Parathyroid adenoma (tissue), 2 donors: ENCODE results near the gene FMNL2.

Experiments
- H2AFZ ChIP-seq: fragments of 300-600 bp; sonication (generic); one replicate; pipeline ENCODE4 v1.7.0; 2017; ENCODE audit warnings: antibody characterized with exemption, mild to moderate bottlenecking
- H3K27ac ChIP-seq: fragments of 300-600 bp; sonication (generic); one replicate; pipeline ENCODE4 v1.7.0; 2017
- H3K27me3 ChIP-seq: fragments of 300-600 bp; sonication (generic); one replicate; pipeline ENCODE4 v1.7.0; 2017; ENCODE audit warnings: low read length; ENCODE audit not compliant: control insufficient read depth, insufficient read depth
- H3K36me3 ChIP-seq: fragments of 300-600 bp; sonication (generic); one replicate; pipeline ENCODE4 v1.7.0; 2017; ENCODE audit warnings: low read length; ENCODE audit not compliant: control insufficient read depth, insufficient read depth
- H3K4me1 ChIP-seq: fragments of 300-600 bp; sonication (generic); one replicate; pipeline ENCODE4 v1.7.0; 2017; ENCODE audit warnings: control low read depth
- H3K4me2 ChIP-seq: fragments of 300-600 bp; sonication (generic); one replicate; pipeline ENCODE4 v1.7.0; 2017; ENCODE audit warnings: low read length
- H3K4me3 ChIP-seq: fragments of 300-600 bp; sonication (generic); one replicate; pipeline ENCODE4 v1.7.0; 2017; ENCODE audit warnings: low read depth, low read length
- H3K79me2 ChIP-seq: fragments of 300-600 bp; sonication (generic); one replicate; pipeline ENCODE4 v1.7.0; 2017; ENCODE audit warnings: control low read depth
- H3K9ac ChIP-seq: fragments of 300-600 bp; sonication (generic); one replicate; pipeline ENCODE4 v1.7.0; 2017; ENCODE audit warnings: mild to moderate bottlenecking
- H3K9me3 ChIP-seq: fragments of 300-600 bp; sonication (generic); one replicate; pipeline ENCODE4 v1.7.0; 2017; ENCODE audit warnings: low read length; ENCODE audit not compliant: control insufficient read depth
- TF ChIP-seq, protein P1 (sequence below): fragments of 300-600 bp; sonication (generic); IDR thresholded peaks from one replicate; pipeline ENCODE4 v1.7.0; 2017; ENCODE audit warnings: antibody characterized with exemption, mild to moderate bottlenecking
- donor health status: primary hyperparathyroidism.

Gene FMNL2

DNA sequence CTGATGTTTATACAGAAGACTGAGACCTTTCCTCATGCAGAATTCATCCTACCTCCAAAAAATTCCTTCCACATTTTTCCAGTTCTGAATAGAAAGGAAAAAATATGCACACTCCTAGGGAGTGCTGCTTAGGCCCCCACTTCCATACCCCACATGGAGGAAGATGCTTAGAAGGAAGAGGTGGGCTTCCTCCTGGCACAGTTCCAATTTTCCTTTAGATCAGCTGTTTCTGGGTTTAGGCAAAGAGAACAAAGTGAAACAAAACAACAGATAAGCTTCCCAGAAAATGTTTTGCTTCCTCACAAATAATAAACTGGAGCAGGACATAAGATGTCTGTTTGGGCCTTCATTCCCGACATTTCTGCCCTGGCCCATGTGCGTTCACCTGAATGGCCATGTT lies 209.7 kb downstream of the FMNL2 start:
- Histone ChIP-seq H3K4me1 (peaks cover 33% of the 10 kb centered on the region), H3K4me2 (no peak overlapping the region), H3K79me2 (no peaks in the 10 kb centered on the region), H3K4me3 (no peak overlapping the region), H3K9me3 (no peaks in the 10 kb centered on the region), H3K27ac (no peak overlapping the region), H3K27me3 (no peaks in the 10 kb centered on the region), H3K36me3 (no peaks in the 10 kb centered on the region), H3K9ac (no peak overlapping the region), H2AFZ (no peak overlapping the region)
- TF ChIP-seq, protein P1, sequence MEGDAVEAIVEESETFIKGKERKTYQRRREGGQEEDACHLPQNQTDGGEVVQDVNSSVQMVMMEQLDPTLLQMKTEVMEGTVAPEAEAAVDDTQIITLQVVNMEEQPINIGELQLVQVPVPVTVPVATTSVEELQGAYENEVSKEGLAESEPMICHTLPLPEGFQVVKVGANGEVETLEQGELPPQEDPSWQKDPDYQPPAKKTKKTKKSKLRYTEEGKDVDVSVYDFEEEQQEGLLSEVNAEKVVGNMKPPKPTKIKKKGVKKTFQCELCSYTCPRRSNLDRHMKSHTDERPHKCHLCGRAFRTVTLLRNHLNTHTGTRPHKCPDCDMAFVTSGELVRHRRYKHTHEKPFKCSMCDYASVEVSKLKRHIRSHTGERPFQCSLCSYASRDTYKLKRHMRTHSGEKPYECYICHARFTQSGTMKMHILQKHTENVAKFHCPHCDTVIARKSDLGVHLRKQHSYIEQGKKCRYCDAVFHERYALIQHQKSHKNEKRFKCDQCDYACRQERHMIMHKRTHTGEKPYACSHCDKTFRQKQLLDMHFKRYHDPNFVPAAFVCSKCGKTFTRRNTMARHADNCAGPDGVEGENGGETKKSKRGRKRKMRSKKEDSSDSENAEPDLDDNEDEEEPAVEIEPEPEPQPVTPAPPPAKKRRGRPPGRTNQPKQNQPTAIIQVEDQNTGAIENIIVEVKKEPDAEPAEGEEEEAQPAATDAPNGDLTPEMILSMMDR, result no peak

DNA sequence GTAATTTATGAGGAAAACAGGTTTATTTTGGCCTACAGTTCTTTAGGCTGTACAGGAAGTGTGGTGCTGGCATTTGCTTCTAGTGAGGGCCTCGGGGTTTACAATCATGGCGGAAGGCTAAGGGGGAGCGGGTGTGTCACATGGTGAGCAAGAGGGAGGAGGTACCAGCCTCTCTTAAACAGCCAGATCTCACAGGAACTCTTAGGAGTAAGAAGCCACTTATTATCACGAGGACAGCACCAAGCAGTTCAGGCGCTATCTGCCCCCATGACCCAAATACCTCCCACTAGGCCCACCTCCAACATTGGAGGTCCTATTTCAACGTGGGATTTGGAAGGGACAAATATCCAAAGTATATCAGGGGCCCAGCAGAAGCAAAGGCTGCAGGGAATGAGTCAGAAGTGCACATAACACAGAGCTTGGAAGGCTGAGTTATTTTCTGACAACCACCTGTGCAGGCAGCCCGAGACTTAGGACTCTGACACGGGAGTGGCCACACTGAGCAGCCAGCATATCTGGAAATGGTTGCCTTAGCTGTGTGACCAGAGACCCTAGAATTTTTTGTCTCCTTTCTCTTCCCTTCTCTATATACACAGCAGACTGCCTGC lies 211.4 kb downstream of the FMNL2 start:
- H3K27ac ChIP-seq, result no peak overlapping the region
- TF ChIP-seq, protein P1, result no peak

DNA sequence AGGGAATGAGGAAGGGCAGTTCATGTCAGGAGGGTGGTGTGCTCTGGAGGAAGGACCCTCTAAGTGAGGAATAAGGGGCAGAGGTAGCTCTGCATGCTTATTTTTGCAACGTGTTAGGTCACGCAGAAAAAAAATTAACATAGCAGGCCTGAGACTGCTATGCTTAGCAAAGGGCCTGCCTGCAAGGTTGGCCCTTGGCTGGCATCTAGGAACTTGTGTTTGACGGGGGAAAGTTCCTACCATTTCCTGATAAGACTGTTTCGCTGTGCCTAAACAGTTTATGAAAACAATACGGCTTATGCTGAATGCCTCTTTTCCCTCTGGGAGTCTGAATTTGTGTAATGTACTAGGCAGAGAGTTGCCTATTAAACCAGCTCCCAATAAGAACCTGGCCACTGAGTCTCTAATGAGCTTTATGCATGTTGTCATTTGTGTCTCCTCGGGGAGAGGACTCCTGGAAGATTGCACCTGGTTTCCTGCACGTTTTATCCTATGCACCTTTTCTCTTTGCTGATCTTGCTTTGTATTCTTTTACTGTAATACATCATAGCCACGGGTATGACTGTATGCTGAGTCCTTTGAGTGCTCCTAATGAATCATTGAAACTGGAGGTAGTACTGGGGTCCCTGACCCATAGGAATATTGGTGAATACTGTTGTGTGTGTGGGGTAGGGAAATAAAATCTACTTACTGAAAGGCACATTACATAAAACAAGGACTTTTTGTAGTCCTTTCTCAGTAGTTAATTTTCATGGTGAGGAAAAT lies 213.3 kb downstream of the FMNL2 start:
- Histone ChIP-seq H3K27ac (peak overlapping the region; percentile 40), H3K9me3 (no peaks in the 10 kb centered on the region), H3K27me3 (no peaks in the 10 kb centered on the region), H3K4me3 (no peak overlapping the region), H3K36me3 (no peaks in the 10 kb centered on the region), H2AFZ (peak overlapping the region; percentile 39), H3K4me1 (peaks cover 25% of the 10 kb centered on the region), H3K4me2 (no peak overlapping the region), H3K9ac (no peak overlapping the region), H3K79me2 (no peaks in the 10 kb centered on the region)
- TF ChIP-seq, protein P1, result no peak

More for the DNA sequence above, 211.4 kb downstream of the FMNL2 start:
- Histone ChIP-seq H3K27me3 (no peaks in the 10 kb centered on the region), H3K36me3 (no peaks in the 10 kb centered on the region), H2AFZ (no peak overlapping the region), H3K4me3 (no peak overlapping the region), H3K9me3 (no peaks in the 10 kb centered on the region), H3K9ac (no peak overlapping the region), H3K79me2 (no peaks in the 10 kb centered on the region), H3K4me2 (no peak overlapping the region), H3K4me1 (peaks cover 33% of the 10 kb centered on the region)

DNA sequence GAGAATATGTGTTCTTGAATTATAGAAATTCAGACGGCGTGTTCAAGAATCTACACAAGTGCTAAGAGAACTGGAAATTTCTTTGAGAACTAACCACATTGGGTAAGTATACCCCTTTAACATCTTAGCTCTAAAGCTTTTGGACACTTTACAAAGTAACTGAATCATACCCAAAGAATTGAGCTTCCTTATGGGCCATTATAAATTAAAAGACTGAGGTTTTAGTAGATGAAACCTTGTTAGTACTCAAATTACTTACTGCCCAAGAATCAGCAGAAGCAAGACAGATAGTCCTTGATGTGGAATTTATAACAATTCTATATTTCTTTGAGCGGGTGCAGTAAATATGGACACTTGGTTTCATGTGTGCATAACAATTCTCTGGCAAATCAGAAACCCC lies 214.0 kb downstream of the FMNL2 start:
- Histone ChIP-seq H3K4me1 (peaks cover 25% of the 10 kb centered on the region), H3K4me3 (no peak overlapping the region), H3K79me2 (no peaks in the 10 kb centered on the region), H3K9ac (no peak overlapping the region), H3K36me3 (no peaks in the 10 kb centered on the region), H2AFZ (no peak overlapping the region), H3K4me2 (no peak overlapping the region), H3K9me3 (no peaks in the 10 kb centered on the region), H3K27ac (no peak overlapping the region), H3K27me3 (no peaks in the 10 kb centered on the region)
- TF ChIP-seq, protein P1, result no peak
